Tibial artery (tissue), 4 donors: ENCODE data around the gene NCBP1.

Experiments used
- DNase-seq, 2 donors: peaks; one replicate each; pipeline ENCODE4 v3.0.0-alpha.2; 2019
- H3K27ac ChIP-seq, 2 donors: fragments of 200-600 bp; sonication (generic) in 1 of 2; 1 replicate in 1 of 2; 2 replicates in 1 of 2; pipeline ENCODE4 v1.5.1; 2018 to 2019; ENCODE audit warnings: mild to moderate bottlenecking in 1 of 2
- H3K27me3 ChIP-seq, 2 donors: fragments of 200-600 bp; sonication (generic) in 1 of 2; one replicate each; pipeline versions ENCODE4 v1.5.1 to v1.6.0; 2016 to 2019
- H3K36me3 ChIP-seq, 3 donors: fragments of 200-600 bp; sonication (generic) in 2 of 3; one replicate each; pipeline ENCODE4 v1.5.1; 2016 to 2019; ENCODE audit warnings: mild to moderate bottlenecking in 2 of 3
- H3K4me1 ChIP-seq, 4 donors: fragments of 200-600 bp; sonication (generic) in 2 of 4; 1 replicate in 3 of 4; 2 replicates in 1 of 4; pipeline ENCODE4 v1.5.1; 2016 to 2019
- H3K4me3 ChIP-seq, 2 donors: fragments of 200-600 bp; sonication (generic) in 1 of 2; 1 replicate in 1 of 2; 2 replicates in 1 of 2; pipeline ENCODE4 v1.5.1; 2018 to 2019; ENCODE audit warnings: mild to moderate bottlenecking in 2 of 2
- H3K9me3 ChIP-seq, 3 donors: fragments of 200-600 bp; sonication (generic) in 1 of 3; one replicate each; pipeline ENCODE4 v1.5.1; 2016 to 2019
- intact Hi-C: fragments of 100-400 bp; cut with DNase I; formaldehyde crosslinking; loops from one replicate; pipeline ENCODE4 v1.15.0; 2023; ENCODE audit warnings: low total_unique reads
- TF ChIP-seq, protein P1 (sequence below), 2 experiments: fragments of 200-600 bp in 1 of 2; fragments of 450-650 bp in 1 of 2; IDR thresholded peaks; one replicate each; pipeline ENCODE4 v1.5.1; 2017 to 2019; ENCODE audit warnings: antibody characterized with exemption in 2 of 2, mild to moderate bottlenecking in 1 of 2, moderate library complexity in 1 of 2

NCBP1 gene

DNA sequence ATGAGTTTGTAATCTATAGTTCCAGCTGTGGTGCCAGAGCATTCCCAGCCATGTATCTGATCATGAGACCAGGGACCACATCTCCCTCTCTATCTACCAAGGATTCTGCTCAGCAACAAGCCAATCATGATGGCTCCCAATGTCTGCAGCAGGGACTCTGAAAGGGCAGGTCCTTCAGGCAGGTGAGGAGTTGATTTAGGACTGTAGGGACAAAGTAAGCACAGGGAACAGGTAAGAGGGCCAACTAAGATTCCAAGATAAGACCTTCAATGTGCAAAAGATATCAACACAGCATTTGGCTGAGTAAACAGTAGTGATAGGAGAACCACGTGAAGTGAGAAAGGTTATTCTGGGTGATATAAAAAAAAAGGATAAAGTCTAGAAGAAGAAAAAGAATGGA lies 55.0 kb downstream of the NCBP1 start:
- intact Hi-C loops = no loop called here
- DNase-seq = no peak
- no peaks in the 10 kb centered on the region for H3K9me3 ChIP-seq
- no peak overlapping the region for H3K27ac ChIP-seq
- H3K4me1 ChIP-seq = peaks cover 0 to 13% (median 5%) of the 10 kb centered on the region in 4 donors
- H3K36me3 ChIP-seq = peaks cover 58 to 76% (median 59%) of the 10 kb centered on the region in 3 donors
- H3K4me3 ChIP-seq = no peak overlapping the region
- TF ChIP-seq, protein P1, sequence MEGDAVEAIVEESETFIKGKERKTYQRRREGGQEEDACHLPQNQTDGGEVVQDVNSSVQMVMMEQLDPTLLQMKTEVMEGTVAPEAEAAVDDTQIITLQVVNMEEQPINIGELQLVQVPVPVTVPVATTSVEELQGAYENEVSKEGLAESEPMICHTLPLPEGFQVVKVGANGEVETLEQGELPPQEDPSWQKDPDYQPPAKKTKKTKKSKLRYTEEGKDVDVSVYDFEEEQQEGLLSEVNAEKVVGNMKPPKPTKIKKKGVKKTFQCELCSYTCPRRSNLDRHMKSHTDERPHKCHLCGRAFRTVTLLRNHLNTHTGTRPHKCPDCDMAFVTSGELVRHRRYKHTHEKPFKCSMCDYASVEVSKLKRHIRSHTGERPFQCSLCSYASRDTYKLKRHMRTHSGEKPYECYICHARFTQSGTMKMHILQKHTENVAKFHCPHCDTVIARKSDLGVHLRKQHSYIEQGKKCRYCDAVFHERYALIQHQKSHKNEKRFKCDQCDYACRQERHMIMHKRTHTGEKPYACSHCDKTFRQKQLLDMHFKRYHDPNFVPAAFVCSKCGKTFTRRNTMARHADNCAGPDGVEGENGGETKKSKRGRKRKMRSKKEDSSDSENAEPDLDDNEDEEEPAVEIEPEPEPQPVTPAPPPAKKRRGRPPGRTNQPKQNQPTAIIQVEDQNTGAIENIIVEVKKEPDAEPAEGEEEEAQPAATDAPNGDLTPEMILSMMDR (IDR thresholded peaks at IDR 0.05) = no peak
- no peaks in the 10 kb centered on the region for H3K27me3 ChIP-seq

DNA sequence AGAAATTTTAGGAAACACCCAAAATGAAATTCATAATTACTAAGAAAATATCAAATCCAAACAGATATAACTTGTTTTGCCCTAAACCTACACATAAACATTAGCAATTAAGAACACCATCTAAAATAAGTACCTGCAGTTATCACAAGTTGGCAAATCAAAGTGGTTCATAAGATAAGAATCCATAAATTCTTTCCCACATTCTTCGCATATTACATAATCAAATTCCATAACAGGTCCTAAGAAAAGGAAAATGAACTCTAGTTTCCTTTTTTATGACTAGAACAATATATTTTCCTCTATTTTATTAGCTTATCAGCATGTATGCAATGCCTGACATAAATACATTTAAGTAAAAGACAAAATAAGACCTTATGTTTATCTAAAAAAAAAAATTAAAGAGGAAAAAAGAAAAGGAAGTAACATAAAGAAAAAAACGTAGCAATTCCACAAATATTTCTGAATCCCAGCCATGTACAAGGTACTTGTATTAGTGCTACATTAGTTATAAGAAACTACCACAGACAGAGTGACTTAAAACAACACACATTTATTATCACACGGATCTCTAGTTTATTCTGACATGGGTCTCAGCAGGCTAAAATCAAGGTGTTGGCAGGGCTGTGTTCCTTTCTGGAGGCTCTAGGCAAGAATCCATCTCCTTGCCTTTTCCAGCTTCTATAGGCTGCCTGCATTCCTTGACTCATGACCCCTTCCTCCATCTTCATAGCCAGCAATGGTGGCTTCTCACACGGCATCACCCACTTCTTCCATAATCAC lies 56.0 kb downstream of the NCBP1 start:
- DNase-seq = no peak
- TF ChIP-seq, protein P1 (IDR thresholded peaks at IDR 0.05) = no peak
- Histone ChIP-seq H3K36me3 (peaks cover 49 to 66% (median 49%) of the 10 kb centered on the region in 3 donors), H3K4me1 (peaks cover 0 to 20% (median 6%) of the 10 kb centered on the region in 4 donors), H3K27ac (no peak overlapping the region), H3K4me3 (no peak overlapping the region), H3K9me3 (no peaks in the 10 kb centered on the region), H3K27me3 (no peaks in the 10 kb centered on the region)
- intact Hi-C loops = no loop called here

DNA sequence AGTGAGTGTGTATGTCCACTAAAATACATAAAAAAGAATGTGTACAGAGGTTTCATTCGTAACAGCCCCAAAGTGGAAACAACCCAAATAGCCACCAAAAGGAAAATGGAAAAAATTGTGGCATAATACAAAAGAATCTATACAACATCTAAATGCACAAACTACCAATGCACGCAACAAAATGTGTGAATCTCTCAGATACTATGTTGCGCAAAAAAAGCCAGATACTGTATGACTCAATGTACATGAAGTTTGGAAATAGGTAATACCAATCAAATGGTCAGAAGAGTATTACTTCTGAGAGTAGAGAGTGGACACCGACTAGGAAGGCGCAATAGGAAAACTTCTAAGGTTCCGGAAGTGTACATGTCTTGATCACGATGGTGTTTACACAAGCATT lies 61.1 kb downstream of the NCBP1 start:
- intact Hi-C loops = loop anchor here (5.0 kb wide), 1 partner anchor 558 kb away; no protein-coding TSS in a partner anchor
- Histone ChIP-seq H3K9me3 (no peaks in the 10 kb centered on the region), H3K36me3 (peaks cover 18 to 25% (median 21%) of the 10 kb centered on the region in 3 donors), H3K27ac (no peak overlapping the region), H3K27me3 (no peaks in the 10 kb centered on the region), H3K4me3 (no peak overlapping the region), H3K4me1 (peaks cover 0 to 35% (median 24%) of the 10 kb centered on the region in 4 donors)
- TF ChIP-seq, protein P1 (IDR thresholded peaks at IDR 0.05) = no peak
- no peak for DNase-seq

DNA sequence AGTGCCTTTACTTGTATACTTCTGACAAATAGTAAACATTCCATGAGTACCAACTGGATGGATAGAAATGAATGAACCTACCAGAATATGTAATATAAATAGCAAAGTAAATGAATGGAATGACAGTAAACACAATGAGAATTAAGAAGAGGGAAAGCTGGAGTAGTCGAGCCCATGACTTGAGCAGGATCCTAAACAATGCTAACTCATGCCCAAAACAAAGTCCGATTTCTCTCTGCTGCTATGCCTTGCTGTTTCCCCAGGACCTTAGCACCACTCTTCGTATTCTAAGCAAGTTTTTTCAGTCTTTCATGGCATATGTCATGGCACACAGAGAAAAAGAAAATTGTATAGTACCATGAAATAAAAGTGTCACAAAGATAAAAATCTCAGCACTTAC lies 61.8 kb downstream of the NCBP1 start:
- intact Hi-C loops = loop anchor here (5.0 kb wide), 1 partner anchor 557 kb away; no protein-coding TSS in a partner anchor
- H3K4me3 ChIP-seq = peak overlapping the region; percentile 77 to 86

DNA sequence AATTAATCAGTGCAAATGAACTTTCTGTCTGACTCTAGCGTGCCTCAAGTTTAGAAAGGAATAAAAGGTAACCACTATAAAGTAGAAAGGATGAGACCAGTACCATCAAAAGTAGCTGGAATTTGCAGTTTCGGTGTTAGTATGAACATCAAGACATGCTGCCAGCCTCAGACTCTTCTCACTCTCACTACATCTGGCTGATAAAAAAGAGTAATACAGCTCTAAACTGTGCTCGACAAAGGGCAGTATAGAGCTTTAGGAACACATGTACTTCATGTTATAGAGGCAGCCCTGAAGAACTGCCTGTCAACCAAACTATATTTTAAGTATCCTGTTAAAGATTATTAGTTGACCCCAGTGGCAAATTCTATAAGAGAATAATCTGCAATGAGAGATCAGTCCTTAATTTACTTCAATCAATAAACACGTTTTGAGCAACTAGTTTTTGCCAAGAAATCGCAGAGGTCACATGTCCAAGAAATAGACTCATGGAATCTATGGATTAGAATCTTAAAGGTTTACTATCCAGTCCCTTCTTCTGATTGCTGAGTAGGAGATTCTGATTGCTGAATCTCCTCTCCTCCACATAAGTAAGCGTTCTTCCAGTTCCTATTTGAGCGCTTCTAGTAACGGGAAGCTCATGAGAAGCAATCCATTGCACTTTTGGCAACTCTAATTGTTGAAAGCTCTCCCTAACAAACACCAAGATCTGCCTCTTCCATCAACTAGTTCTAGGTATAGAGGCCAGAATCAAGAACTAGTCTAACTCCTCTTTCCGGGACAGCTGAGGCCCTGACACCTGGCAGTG lies 62.6 kb downstream of the NCBP1 start:
- H3K27me3 ChIP-seq = no peaks in the 10 kb centered on the region
- peak overlapping the region; percentile 95 to 96 for H3K27ac ChIP-seq
- intact Hi-C loops = loop anchor here (5.0 kb wide), 1 partner anchor 556 kb away; no protein-coding TSS in a partner anchor
- peak overlapping the region; percentile 77 to 86 for H3K4me3 ChIP-seq
- DNase-seq = no peak
- no peaks in the 10 kb centered on the region for H3K9me3 ChIP-seq
- H3K36me3 ChIP-seq = peaks cover 8 to 11% (median 9%) of the 10 kb centered on the region in 3 donors
- TF ChIP-seq, protein P1 (IDR thresholded peaks at IDR 0.05) = no peak
- H3K4me1 ChIP-seq = peaks cover 0 to 30% (median 22%) of the 10 kb centered on the region in 4 donors

More for the DNA sequence above, 61.8 kb downstream of the NCBP1 start:
- Histone ChIP-seq H3K27ac (no peak overlapping the region), H3K27me3 (no peaks in the 10 kb centered on the region), H3K36me3 (peaks cover 15 to 19% (median 18%) of the 10 kb centered on the region in 3 donors), H3K9me3 (no peaks in the 10 kb centered on the region), H3K4me1 (peaks cover 0 to 30% (median 22%) of the 10 kb centered on the region in 4 donors)
- TF ChIP-seq, protein P1 (IDR thresholded peaks at IDR 0.05) = no peak
- no peak for DNase-seq
